Endothelial cell of umbilical vein (primary cell): Measurements from ENCODE around the gene SLC39A11. TPM values are rescaled to one million over a fixed set of nuclear protein-coding genes. Genes with fewer than 3 reads are reported as not detected.

Source experiments
- BruUV-seq: library from RNA; stranded (reverse); fragments of 400-500 nt; replicated peaks from 2 replicates; lab custom pipeline; 2021; lab: Mats Ljungman, UMichigan
- CTCF ChIA-PET: fragments of 300-600, 350-600 bp; sonication (Branson Sonifier 250); formaldehyde crosslinking; loops from one replicate; lab custom pipeline; 2021; ENCODE audit warnings: antibody characterized with exemption, inconsistent platforms; lab: Charles Lee
- POLR2A ChIA-PET: fragments of 300-600, 350-600 bp; sonication (Branson Sonifier 250); formaldehyde crosslinking; loops from one replicate; lab custom pipeline; 2021; ENCODE audit warnings: antibody characterized with exemption, inconsistent platforms; lab: Charles Lee
- DNase-seq: peaks from one replicate; pipeline ENCODE4 v3.0.0-alpha.2; 2011; ENCODE audit warnings: low read depth, low spot score
- FAIRE-seq: peaks from 2 replicates; lab custom pipeline; 2011; peaks lifted over from hg19 to GRCh38; lab: Jason Lieb, UNC
- H2AFZ ChIP-seq: 2 replicates; pipeline ENCODE4 v1.6.0; 2012; ENCODE audit warnings: low read depth, low read length, control low read depth, inconsistent platforms
- H3K27ac ChIP-seq: 2 replicates; pipeline ENCODE4 v1.5.1; 2011; ENCODE audit warnings: low read depth, mild to moderate bottlenecking, control low read depth, low read length, moderate library complexity; ENCODE audit not compliant: insufficient read depth
- H3K27me3 ChIP-seq, 2 experiments: 2 replicates each; pipeline versions ENCODE4 v1.6.0 to v1.6.1; 2011; ENCODE audit warnings: low read length in 2 of 2, mixed read lengths in 1 of 2; ENCODE audit not compliant: control insufficient read depth in 2 of 2, insufficient read depth in 2 of 2
- H3K36me3 ChIP-seq, 2 experiments: 2 replicates in 1 of 2; 3 replicates in 1 of 2; pipeline ENCODE4 v1.5.1; 2011; ENCODE audit warnings: low read length in 2 of 2, mild to moderate bottlenecking in 1 of 2, moderate library complexity in 1 of 2; ENCODE audit not compliant: control insufficient read depth in 2 of 2, insufficient read depth in 2 of 2; ENCODE audit errors: extremely low read depth in 1 of 2
- H3K4me1 ChIP-seq: 3 replicates; pipeline ENCODE4 v1.5.1; 2011; ENCODE audit warnings: mild to moderate bottlenecking, low read length; ENCODE audit not compliant: control insufficient read depth, insufficient read depth; ENCODE audit errors: extremely low read depth
- H3K4me2 ChIP-seq: 2 replicates; pipeline ENCODE4 v1.6.1; 2011; ENCODE audit warnings: low read length, control low read depth, mixed read lengths; ENCODE audit not compliant: insufficient read depth
- H3K4me3 ChIP-seq, 3 experiments: fragments of 200-600 bp in 1 of 3; sonication (generic), shearing (Covaris generic) in 1 of 3; replicated peaks in 1 of 3; 2 replicates each; pipeline ENCODE4 v1.5.1; 2011 to 2016; ENCODE audit warnings: control low read depth in 3 of 3, low read length in 3 of 3, mild to moderate bottlenecking in 2 of 3, inconsistent platforms in 1 of 3, low read depth in 1 of 3, moderate library complexity in 1 of 3; ENCODE audit not compliant: insufficient read depth in 1 of 3
- H3K79me2 ChIP-seq: 2 replicates; pipeline ENCODE4 v1.6.0; 2012; ENCODE audit warnings: low read length, inconsistent platforms; ENCODE audit not compliant: control insufficient read depth, insufficient read depth
- H3K9ac ChIP-seq: replicated peaks from 2 replicates; pipeline ENCODE3; 2011; ENCODE audit warnings: low read length, control low read depth; ENCODE audit not compliant: insufficient read depth; ENCODE audit errors: extremely low read depth
- H3K9me1 ChIP-seq: replicated peaks from 3 replicates; pipeline ENCODE4 v1.6.0; 2011; ENCODE audit warnings: mild to moderate bottlenecking, low read length; ENCODE audit not compliant: control insufficient read depth, insufficient read depth; ENCODE audit errors: extremely low read depth
- H3K9me3 ChIP-seq: replicated peaks from 2 replicates; pipeline ENCODE4 v1.5.1; 2012; ENCODE audit warnings: low read length, inconsistent platforms; ENCODE audit not compliant: control insufficient read depth, insufficient read depth
- H4K20me1 ChIP-seq: replicated peaks from 2 replicates; pipeline ENCODE3; 2011; ENCODE audit warnings: mild to moderate bottlenecking, low read length; ENCODE audit not compliant: control insufficient read depth, insufficient read depth; ENCODE audit errors: extremely low read depth
- EZH2 ChIP-seq: IDR thresholded peaks from 2 replicates; pipeline ENCODE4 v1.6.1; 2012; ENCODE audit warnings: borderline replicate concordance, low read depth, mild to moderate bottlenecking, moderate library complexity, low read length, inconsistent platforms; ENCODE audit not compliant: severe bottlenecking
- FOS ChIP-seq: IDR thresholded peaks from 2 replicates; pipeline ENCODE4 v1.6.1; 2011; ENCODE audit warnings: mild to moderate bottlenecking, low read length, moderate library complexity, borderline replicate concordance; ENCODE audit not compliant: insufficient read depth
- JUN ChIP-seq: IDR thresholded peaks from 2 replicates; pipeline ENCODE4 v1.6.1; 2011; ENCODE audit warnings: borderline replicate concordance, low read depth; ENCODE audit not compliant: insufficient read length, insufficient read depth
- MYC ChIP-seq: IDR thresholded peaks from one replicate; pipeline ENCODE4 v1.6.1; 2011; ENCODE audit warnings: mild to moderate bottlenecking, low read depth, low read length
- POLR2AphosphoS5 ChIP-seq: IDR thresholded peaks from 2 replicates; pipeline ENCODE4 v1.6.1; 2012; ENCODE audit warnings: low read depth, mild to moderate bottlenecking, control low read depth, low read length, moderate library complexity; ENCODE audit not compliant: insufficient read depth
- dilution Hi-C: fragments of 300-500 bp; cut with MboI; formaldehyde crosslinking; loops from one replicate; pipeline ENCODE4 v1.15.0; 2019; ENCODE audit warnings: low sequenced_read_pairs; ENCODE audit not compliant: extremely low pct_ligation_motif_present
- intact Hi-C: fragments of 100-400 bp; cut with micrococcal nuclease; formaldehyde crosslinking; loops from one replicate; pipeline ENCODE4 v1.10.0; 2022
- polyA plus RNA-seq, 4 experiments: library from polyadenylated mRNA; depleted of rRNA in 3 of 4; stranded (reverse) in 3 of 4; unstranded in 1 of 4; fragments of >200 nt; gene quantifications; 2 replicates each; pipeline versions ENCODE4 v1.2.1 to v1.2.3, GENCODE V29; 2011 to 2012; ENCODE audit warnings: missing spikeins in 1 of 4
- total RNA-seq: library from RNA; stranded (reverse); gene quantifications from 2 replicates; pipeline ENCODE4 v1.2.3, GENCODE V29; 2021
- TF ChIP-seq, protein P1 (sequence below): IDR thresholded peaks from 2 replicates; pipeline ENCODE4 v1.6.1; 2011; ENCODE audit not compliant: insufficient read depth, insufficient read length
- TF ChIP-seq, protein P2 (sequence below), 2 donors: IDR thresholded peaks; 1 replicate in 1 of 2; 2 replicates in 1 of 2; pipeline ENCODE4 v1.5.1; 2011; ENCODE audit warnings: low read length in 2 of 2, mild to moderate bottlenecking in 2 of 2, moderate library complexity in 2 of 2, control low read depth in 1 of 2, inconsistent platforms in 1 of 2, low read depth in 1 of 2; ENCODE audit not compliant: insufficient read depth in 1 of 2; ENCODE audit errors: extremely low read depth in 1 of 2

Gene SLC39A11
- total and polyA plus RNA-seq, 2 donors (not counting 3 experiments of a cell fraction or from before 2014, with no cell fraction given) = 8.1 to 11.9 TPM

GRCh38 chr17:72640415-72641165, 451.9 kb downstream of the SLC39A11 start:
- Histone ChIP-seq H4K20me1 (no peaks in the 10 kb centered on the region), H2AFZ (no peak overlapping the region), H3K27me3 (no peaks in the 10 kb centered on the region), H3K4me2 (no peak overlapping the region), H3K4me1 (no peaks in the 10 kb centered on the region), H3K79me2 (no peaks in the 10 kb centered on the region), H3K9me3 (no peaks in the 10 kb centered on the region), H3K9ac (no peak overlapping the region), H3K9me1 (no peaks in the 10 kb centered on the region), H3K36me3 (no peaks in the 10 kb centered on the region), H3K4me3 (no peak overlapping the region), H3K27ac (no peak overlapping the region)
- FAIRE-seq (no peak), DNase-seq (no peak)
- ChIA-PET POLR2A (no interaction called here), CTCF (no interaction called here)
- BruUV-seq = no TSS peak
- TF ChIP-seq FOS (no peak), POLR2AphosphoS5 (no peak), JUN (no peak), MYC (no peak), EZH2 (no peak)
- TF ChIP-seq, protein P1, sequence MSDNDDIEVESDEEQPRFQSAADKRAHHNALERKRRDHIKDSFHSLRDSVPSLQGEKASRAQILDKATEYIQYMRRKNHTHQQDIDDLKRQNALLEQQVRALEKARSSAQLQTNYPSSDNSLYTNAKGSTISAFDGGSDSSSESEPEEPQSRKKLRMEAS = no peak
- TF ChIP-seq, protein P2, sequence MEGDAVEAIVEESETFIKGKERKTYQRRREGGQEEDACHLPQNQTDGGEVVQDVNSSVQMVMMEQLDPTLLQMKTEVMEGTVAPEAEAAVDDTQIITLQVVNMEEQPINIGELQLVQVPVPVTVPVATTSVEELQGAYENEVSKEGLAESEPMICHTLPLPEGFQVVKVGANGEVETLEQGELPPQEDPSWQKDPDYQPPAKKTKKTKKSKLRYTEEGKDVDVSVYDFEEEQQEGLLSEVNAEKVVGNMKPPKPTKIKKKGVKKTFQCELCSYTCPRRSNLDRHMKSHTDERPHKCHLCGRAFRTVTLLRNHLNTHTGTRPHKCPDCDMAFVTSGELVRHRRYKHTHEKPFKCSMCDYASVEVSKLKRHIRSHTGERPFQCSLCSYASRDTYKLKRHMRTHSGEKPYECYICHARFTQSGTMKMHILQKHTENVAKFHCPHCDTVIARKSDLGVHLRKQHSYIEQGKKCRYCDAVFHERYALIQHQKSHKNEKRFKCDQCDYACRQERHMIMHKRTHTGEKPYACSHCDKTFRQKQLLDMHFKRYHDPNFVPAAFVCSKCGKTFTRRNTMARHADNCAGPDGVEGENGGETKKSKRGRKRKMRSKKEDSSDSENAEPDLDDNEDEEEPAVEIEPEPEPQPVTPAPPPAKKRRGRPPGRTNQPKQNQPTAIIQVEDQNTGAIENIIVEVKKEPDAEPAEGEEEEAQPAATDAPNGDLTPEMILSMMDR (IDR thresholded peaks at IDR 0.05; ENCODE audit: extremely low read depth in 1 of 2, insufficient read depth in 1 of 2, low read depth in 1 of 2, low read length in 2 of 2) = no peak
- dilution Hi-C loops (no loop called here), intact Hi-C loops (no loop called here)
